Activated naive CD8-positive, alpha-beta T cell treated with anti-CD3 and anti-CD28 coated beads, Interleukin-2, amount 50 U/mL, for 24 hours (primary cell): ENCODE results near the gene L3MBTL3.
A peak's percentile ranks its signal among the peaks of the same experiment; 100 is the strongest.

Experiments
- ATAC-seq: fragments of 150-1000 bp; cut with Tn5 transposase; one replicate; pipeline ENCODE4 v1.10.0; 2021
- DNase-seq: peaks from one replicate; pipeline ENCODE4 v3.0.0; 2021
- H3K27ac Mint-ChIP-seq: one replicate; pipeline ENCODE4 v1.8.0; 2021; ENCODE audit warnings: mild to moderate bottlenecking, mixed read lengths
- H3K27me3 Mint-ChIP-seq: one replicate; pipeline ENCODE4 v1.8.0; 2021; ENCODE audit warnings: mixed read lengths
- H3K36me3 Mint-ChIP-seq: one replicate; pipeline ENCODE4 v1.8.0; 2021; ENCODE audit warnings: low read depth, mixed read lengths
- H3K4me1 Mint-ChIP-seq: one replicate; pipeline ENCODE4 v1.8.0; 2021; ENCODE audit warnings: mixed read lengths
- H3K4me3 Mint-ChIP-seq: one replicate; pipeline ENCODE4 v1.8.0; 2021; ENCODE audit warnings: mild to moderate bottlenecking, moderate library complexity, mixed read lengths
- H3K9me3 Mint-ChIP-seq: one replicate; pipeline ENCODE4 v1.8.0; 2021; ENCODE audit warnings: mixed read lengths

Gene L3MBTL3

DNA sequence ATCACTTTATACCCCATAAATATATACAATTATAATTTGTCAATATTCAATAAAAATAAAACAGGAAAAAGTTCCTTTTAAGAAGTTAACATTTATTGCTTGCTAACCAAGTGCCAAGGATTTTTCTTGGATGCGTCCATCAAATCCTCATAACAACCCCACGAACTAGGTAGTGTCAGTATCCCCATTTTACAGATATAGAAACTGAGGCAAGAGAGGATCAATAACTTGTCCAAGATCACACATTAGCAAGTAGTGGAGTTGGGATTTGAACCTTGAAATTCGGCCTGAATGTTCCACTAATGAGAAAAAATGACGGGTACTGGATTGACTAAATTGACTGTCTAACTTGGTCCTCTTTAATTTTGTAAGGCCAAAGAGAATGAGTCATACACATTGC is 5.7 kb upstream of the L3MBTL3 start:
- DNase-seq: no peak
- peaks cover 5% of the 10 kb centered on the region for H3K4me1 Mint-ChIP-seq
- no peaks in the 10 kb centered on the region for H3K36me3 Mint-ChIP-seq
- H3K4me3 Mint-ChIP-seq: no peak overlapping the region
- no peak overlapping the region for H3K27ac Mint-ChIP-seq
- H3K9me3 Mint-ChIP-seq: no peaks in the 10 kb centered on the region
- no peak for ATAC-seq
- no peaks in the 10 kb centered on the region for H3K27me3 Mint-ChIP-seq

DNA sequence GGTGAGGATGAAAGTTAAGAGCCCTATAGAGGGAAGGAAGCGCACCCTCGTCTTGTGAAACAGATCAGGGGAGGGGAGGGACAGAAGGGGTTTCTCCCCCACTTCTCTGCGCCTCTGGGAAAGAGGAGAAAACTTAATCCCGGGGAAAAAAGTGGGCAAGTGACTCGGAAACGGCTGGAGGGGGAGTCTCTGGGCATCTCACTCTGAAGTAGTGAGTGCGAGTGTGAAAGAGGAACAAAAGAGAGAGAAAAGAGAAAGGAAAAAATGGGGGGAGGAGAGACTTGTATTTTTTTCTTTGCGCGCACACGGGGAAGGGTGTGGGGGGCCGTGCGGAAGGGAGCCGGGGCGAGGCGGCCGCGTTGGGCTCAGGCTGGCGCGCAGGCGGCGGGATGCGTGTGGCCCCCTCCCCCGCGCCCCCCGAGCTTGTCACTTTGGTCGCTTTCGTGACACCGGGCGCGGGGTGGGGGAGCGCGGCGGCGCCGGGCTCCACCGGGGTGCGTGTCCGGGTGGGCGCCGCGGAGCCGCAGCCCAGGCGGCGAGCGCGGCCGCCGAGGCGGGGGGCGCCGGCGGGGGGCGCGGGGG is 454 bp downstream of the L3MBTL3 start:
- ATAC-seq (peak; percentile 4), DNase-seq (peak; percentile 37)
- H3K27me3 Mint-ChIP-seq: no peaks in the 10 kb centered on the region
- peaks cover 2% of the 10 kb centered on the region for H3K36me3 Mint-ChIP-seq
- H3K27ac Mint-ChIP-seq: peak overlapping the region; percentile 95
- H3K9me3 Mint-ChIP-seq: no peaks in the 10 kb centered on the region
- peak overlapping the region; percentile 98 for H3K4me3 Mint-ChIP-seq
- H3K4me1 Mint-ChIP-seq: peaks cover 34% of the 10 kb centered on the region

DNA sequence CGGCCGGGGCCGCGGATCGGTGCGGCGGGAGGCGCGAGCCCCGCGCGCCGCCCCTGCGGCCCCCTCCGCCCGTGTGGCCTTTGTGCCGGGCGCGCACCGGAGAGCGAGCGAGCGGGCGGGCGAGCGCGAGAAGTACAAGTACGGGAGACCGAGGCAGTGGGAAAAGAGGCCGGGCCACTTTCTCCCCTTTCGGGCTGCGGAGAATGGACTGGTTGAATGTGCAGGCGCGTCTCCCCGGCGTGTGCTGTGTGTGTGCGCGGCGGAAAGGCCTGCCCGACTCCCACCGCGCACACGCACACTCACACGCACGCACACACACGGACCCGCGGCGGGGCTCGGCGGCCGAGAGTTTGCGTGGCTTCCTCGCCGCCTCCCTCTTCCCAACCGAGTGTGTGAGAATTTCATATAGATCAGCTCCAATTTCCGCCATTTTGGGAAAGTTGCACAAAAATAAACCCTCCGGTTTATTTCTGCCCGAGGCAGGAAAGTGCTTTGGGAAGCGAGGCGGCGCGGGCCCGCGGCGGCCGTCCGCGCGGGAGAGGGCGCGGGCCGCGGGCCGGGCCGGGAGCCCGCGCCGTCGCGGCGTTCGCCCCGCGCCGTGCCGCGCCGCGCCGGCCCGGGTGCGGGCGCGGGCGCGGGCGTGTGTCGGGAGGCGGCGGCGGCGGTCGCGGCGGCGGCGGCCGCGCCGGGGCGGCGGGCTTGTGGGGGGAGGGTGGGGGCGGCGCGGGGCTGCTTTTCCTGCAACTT is 1.1 kb downstream of the L3MBTL3 start:
- Mint-ChIP-seq H3K4me1 (peaks cover 37% of the 10 kb centered on the region), H3K27ac (peak overlapping the region; percentile 83), H3K36me3 (peaks cover 3% of the 10 kb centered on the region), H3K4me3 (peak overlapping the region; percentile 79), H3K27me3 (no peaks in the 10 kb centered on the region), H3K9me3 (no peaks in the 10 kb centered on the region)
- DNase-seq (peak; percentile 34), ATAC-seq (no peak)

DNA sequence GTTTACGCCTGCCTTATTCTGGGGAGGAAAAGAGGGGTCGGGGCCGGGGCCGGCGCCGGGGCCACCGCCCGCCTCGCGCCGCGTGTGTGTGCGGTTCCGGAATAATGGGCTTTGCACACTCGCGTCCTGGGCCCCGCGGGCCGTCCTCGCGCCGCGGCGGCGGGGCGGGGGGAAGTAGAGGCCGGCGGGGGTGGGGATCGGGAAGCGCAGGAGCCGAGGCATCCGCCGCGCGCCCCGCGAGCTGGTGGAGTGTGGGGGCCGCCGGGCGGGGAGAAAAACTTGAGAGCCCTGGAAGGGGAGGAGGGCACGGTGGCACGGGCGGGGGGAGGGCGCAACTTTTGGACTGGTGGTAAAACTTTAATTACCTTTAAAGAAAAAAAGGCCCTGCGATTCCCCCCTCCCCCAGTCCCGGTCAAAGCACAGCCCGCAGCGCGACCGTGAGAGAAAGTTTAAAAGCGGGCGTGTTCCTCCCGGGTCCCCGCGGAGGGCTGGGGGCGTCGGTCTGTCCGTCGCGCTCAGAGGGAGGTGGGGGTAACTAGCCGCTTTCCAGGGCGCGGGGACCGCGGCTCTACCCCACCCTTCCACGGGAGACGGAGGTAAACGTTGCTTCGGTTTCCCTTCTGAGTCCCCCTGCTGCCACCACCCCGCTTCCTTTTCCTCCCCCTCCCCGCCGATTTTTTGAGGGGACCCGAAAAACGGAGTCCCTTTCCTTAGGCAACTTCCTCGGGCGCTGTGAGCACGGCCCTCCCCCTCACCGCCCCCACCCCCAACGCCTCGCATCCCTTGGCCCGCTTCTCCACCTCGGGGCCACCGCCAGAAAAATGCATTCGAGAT is 1.9 kb downstream of the L3MBTL3 start:
- H3K27me3 Mint-ChIP-seq: no peaks in the 10 kb centered on the region
- H3K4me1 Mint-ChIP-seq: peaks cover 41% of the 10 kb centered on the region
- DNase-seq (peak; percentile 39), ATAC-seq (peak; percentile 12)
- peaks cover 10% of the 10 kb centered on the region for H3K36me3 Mint-ChIP-seq
- peak overlapping the region; percentile 91 for H3K27ac Mint-ChIP-seq
- H3K4me3 Mint-ChIP-seq: peak overlapping the region; percentile 92
- no peaks in the 10 kb centered on the region for H3K9me3 Mint-ChIP-seq

DNA sequence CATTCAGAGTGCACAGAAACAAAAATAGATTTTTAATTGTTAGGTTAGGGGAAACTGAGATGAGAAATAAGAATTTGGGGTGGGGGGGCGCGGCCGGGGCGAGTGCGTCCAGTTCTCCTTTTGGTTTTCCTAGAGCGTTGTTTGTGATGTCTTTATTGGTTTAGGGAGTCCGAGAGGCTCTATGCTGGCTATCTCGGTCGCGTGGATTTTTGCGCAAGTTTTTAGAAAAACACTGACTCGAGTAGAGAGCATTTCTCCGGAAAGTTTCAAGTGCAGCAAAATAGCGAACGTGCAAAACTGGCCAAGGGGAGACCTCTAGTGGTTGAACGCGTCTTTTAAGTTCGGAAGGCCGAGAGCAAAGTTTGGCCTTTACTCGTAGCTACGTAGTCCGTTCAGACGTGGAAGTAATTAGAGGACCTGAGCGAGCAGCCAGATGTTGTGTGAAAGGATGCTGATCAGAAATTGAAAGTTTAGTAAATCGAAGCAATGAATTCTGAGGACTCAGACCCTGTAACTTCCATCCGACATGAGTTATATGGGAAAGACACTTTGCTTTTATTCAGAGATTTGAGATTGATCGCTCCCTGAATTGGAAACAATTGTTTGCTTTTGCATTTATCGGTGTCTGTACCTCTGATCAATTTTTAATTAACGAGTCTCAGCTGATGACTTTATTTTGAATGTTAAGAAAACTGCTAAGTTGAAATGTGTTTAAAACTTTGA is 2.7 kb downstream of the L3MBTL3 start:
- Mint-ChIP-seq H3K27ac (peak overlapping the region; percentile 91), H3K4me1 (peaks cover 48% of the 10 kb centered on the region), H3K36me3 (peaks cover 14% of the 10 kb centered on the region), H3K4me3 (peak overlapping the region; percentile 92), H3K9me3 (no peaks in the 10 kb centered on the region), H3K27me3 (no peaks in the 10 kb centered on the region)
- DNase-seq (peak; percentile 72), ATAC-seq (peak; percentile 70)

DNA sequence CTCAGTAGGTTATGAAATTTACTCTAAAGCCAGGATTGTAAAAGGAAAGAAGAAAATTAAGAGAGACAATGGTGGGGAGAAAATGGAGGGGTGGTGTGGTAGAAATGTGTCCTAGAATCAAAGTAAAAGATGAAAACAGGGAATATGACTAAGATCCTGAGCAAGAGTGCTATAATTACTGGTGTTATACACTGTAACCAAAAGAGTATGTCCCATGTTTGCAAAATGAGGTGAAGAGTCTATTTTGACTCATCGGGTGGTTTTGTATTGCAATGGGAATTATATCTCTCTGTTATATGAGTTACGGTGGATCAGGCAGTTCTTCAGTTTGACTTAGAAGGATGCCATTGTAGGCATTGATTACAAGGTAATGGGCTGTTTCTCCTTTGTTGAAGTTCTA is 8.5 kb downstream of the L3MBTL3 start:
- Mint-ChIP-seq H3K4me3 (peak overlapping the region; percentile 31), H3K27ac (peak overlapping the region; percentile 57), H3K27me3 (no peaks in the 10 kb centered on the region), H3K4me1 (peaks cover 74% of the 10 kb centered on the region), H3K36me3 (peaks cover 17% of the 10 kb centered on the region), H3K9me3 (no peaks in the 10 kb centered on the region)
- no peak for DNase-seq
- ATAC-seq: peak; percentile 67

DNA sequence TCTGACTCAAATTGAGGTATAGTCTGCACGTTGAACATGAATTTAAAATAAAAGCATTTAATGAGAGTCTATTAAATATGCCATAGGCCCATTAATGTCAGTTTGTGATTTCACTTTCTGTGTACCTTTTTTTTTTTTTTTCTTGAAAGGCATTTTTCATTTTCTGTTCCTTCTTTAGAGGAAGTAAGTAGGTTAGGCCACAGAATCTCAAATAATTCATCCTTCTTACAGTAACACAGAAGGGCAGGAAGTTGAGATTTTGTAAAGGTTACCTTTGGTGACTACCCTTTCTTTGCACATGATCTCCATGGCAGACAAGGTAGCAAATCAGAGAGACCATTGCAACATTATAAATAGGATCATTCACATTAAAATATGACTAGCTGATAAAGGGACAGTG is 9.6 kb downstream of the L3MBTL3 start:
- H3K4me3 Mint-ChIP-seq: peak overlapping the region; percentile 52
- DNase-seq: no peak
- H3K36me3 Mint-ChIP-seq: peaks cover 21% of the 10 kb centered on the region
- ATAC-seq: peak; percentile 62
- H3K27me3 Mint-ChIP-seq: no peaks in the 10 kb centered on the region
- peaks cover 75% of the 10 kb centered on the region for H3K4me1 Mint-ChIP-seq
- H3K9me3 Mint-ChIP-seq: no peaks in the 10 kb centered on the region
- H3K27ac Mint-ChIP-seq: peak overlapping the region; percentile 77

DNA sequence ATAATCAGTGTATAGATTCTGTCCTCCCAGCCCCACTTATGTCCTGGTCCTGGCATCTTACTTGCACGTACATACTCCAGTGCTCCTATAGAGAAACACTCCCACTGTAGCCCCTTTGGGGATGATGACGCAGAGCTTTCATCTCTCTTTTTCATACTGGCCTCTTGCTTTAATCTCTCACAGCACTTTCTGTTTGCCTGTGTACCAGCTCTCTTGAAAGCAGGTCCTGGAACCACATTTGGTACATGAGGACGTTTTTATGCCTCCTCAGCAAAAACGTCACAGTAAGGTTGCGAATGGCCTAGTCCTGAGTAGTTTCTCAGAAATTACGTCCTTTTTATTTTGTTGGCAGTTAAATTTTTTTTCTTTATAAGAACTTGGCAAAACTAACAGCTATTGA is 10.8 kb downstream of the L3MBTL3 start:
- H3K27me3 Mint-ChIP-seq: no peaks in the 10 kb centered on the region
- no peaks in the 10 kb centered on the region for H3K9me3 Mint-ChIP-seq
- ATAC-seq (peak; percentile 76), DNase-seq (no peak)
- peaks cover 78% of the 10 kb centered on the region for H3K4me1 Mint-ChIP-seq
- peak overlapping the region; percentile 77 for H3K27ac Mint-ChIP-seq
- H3K36me3 Mint-ChIP-seq: peaks cover 22% of the 10 kb centered on the region
- H3K4me3 Mint-ChIP-seq: peak overlapping the region; percentile 28

DNA sequence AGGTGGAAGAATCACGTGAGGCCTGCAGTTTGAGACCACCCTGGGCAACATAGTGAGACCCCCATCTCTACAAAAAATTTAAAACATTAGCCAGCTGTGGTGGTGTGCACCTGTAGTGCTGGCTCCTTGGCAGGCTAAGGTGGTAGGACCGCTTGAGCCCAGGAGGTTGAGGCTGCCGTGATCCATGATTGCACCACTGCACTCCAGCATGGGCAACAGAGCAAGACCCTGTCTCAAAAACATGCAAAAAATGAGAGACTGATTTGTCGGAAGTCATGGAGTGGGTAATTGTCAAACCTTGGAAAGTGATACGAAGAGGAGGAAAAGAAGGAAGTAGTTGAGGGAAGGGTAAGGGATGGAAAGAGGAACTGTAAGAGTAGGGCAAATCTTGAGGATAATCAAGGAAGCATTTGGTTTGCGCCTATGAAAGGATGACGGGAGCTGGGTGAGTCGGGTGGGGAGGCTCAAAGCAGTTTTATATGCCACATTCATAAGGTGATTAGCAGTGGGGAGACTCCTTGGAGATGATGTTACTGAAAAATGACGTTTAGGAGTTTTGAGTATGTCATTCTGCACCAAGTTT is 14.5 kb downstream of the L3MBTL3 start:
- Mint-ChIP-seq H3K9me3 (no peaks in the 10 kb centered on the region), H3K4me1 (peaks cover 77% of the 10 kb centered on the region), H3K27me3 (no peaks in the 10 kb centered on the region), H3K27ac (peak overlapping the region; percentile 3), H3K4me3 (no peak overlapping the region), H3K36me3 (peaks cover 8% of the 10 kb centered on the region)
- DNase-seq: no peak
- no peak for ATAC-seq

DNA sequence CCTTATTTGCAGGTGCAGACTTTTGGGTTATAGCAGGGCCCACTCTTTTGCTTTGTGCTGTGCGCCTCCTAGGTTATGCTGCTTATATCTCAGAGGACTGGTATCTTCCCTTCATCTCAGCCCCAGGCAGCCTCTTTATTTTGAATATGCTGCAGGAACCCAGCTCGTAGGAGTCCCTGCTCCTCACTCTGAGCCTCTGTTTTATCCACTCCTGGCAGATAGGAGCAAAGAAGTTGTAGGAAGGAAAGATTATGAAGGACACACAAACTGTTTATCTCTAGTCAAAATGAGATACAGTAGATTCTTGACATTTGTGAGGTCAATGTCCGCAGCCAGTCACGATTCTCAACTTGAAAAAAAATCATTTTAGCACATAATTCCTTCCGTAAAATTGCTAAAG is 15.6 kb downstream of the L3MBTL3 start:
- H3K27me3 Mint-ChIP-seq: no peaks in the 10 kb centered on the region
- peaks cover 71% of the 10 kb centered on the region for H3K4me1 Mint-ChIP-seq
- ATAC-seq: no peak
- no peaks in the 10 kb centered on the region for H3K9me3 Mint-ChIP-seq
- no peak for DNase-seq
- peaks cover 8% of the 10 kb centered on the region for H3K36me3 Mint-ChIP-seq
- H3K27ac Mint-ChIP-seq: peak overlapping the region; percentile 83
- peak overlapping the region; percentile 60 for H3K4me3 Mint-ChIP-seq

DNA sequence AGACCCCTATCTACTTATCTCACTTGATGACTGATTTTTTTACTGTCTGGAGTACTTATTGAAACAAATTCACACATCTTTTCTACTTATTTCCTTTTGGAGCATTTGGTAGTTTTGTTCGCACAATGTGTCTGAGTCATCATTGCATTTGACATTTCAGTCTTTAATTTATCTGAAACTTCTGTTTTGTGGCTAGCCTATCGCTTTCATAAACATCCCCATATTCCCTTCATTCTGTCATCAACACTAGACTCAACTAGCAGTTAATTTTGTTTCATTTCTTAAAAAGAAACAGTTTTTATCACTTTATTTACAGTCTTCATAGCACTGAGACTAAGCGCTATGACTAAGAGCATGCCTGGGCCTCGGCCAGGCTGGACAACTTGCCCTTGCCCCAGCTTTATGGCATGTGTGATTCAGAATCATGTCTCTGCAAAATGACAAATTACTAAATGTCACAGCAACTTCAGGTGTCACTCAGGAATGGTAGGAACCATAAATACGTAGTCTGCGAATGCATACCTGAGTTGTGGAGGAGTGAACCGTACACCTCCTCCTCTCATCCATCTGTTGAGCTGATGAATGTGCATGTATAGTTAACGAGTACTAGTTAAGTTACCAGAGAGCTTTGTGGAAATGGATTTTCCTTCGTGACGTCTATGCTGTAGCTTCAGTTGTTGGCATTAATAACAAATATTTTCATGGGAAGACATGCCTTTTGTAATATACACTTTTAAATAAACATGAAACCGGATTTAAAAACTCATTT is 16.2 kb downstream of the L3MBTL3 start:
- DNase-seq (no peak), ATAC-seq (peak; percentile 91)
- H3K27ac Mint-ChIP-seq: peak overlapping the region; percentile 83
- H3K27me3 Mint-ChIP-seq: no peaks in the 10 kb centered on the region
- peaks cover 65% of the 10 kb centered on the region for H3K4me1 Mint-ChIP-seq
- no peaks in the 10 kb centered on the region for H3K9me3 Mint-ChIP-seq
- peak overlapping the region; percentile 60 for H3K4me3 Mint-ChIP-seq
- peaks cover 8% of the 10 kb centered on the region for H3K36me3 Mint-ChIP-seq

DNA sequence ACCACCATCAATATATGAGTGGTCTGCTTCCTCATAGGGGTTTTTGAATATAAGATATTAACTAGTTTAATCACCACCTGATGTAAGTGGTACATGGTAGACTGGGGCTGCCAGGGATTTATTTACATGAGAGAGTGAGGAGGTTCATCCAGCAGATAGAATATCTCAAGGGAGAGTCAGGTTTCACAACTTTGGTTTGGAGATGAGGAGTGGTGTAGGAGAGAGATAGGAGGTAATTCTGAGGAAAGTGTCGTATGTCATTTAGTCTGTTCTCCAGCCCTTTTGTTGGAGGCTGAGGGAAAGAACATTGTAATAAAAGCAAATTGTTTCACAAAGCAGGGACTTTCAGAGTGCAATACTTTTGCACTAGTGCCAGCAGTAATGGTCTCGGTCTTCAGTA is 16.8 kb downstream of the L3MBTL3 start:
- peaks cover 9% of the 10 kb centered on the region for H3K36me3 Mint-ChIP-seq
- no peak for DNase-seq
- H3K27ac Mint-ChIP-seq: peak overlapping the region; percentile 66
- no peak for ATAC-seq
- H3K27me3 Mint-ChIP-seq: no peaks in the 10 kb centered on the region
- no peak overlapping the region for H3K4me3 Mint-ChIP-seq
- H3K9me3 Mint-ChIP-seq: no peaks in the 10 kb centered on the region
- peaks cover 61% of the 10 kb centered on the region for H3K4me1 Mint-ChIP-seq

DNA sequence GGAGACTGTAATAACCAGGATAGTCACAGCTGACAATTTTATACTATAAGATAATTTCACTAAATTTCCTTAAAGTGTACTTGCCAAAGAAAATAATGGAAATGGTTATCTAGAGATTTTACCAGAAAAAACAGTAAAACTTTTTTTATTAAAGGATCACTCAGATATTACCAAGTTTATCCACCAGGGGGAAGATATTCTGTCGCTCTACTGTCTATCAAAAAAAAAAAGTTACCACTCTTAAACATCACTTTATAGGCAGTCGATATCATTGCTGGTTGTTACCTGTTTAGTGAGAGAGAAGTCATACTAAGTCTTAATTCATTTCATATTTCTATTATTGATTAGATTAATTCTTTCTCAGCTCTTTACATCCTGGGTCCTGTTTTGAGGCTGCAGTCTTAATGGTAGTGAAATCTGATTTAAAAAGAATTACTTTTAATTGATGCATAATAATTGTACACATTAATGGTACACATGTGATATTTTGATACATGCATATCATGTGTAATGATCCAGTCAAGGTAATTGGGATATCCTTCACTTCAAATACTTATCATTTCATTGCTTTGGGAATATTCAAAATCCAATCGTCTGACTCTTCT is 18.9 kb downstream of the L3MBTL3 start:
- peaks cover 65% of the 10 kb centered on the region for H3K4me1 Mint-ChIP-seq
- DNase-seq (no peak), ATAC-seq (no peak)
- no peaks in the 10 kb centered on the region for H3K27me3 Mint-ChIP-seq
- H3K27ac Mint-ChIP-seq: no peak overlapping the region
- peaks cover 15% of the 10 kb centered on the region for H3K36me3 Mint-ChIP-seq
- H3K4me3 Mint-ChIP-seq: no peak overlapping the region
- H3K9me3 Mint-ChIP-seq: no peaks in the 10 kb centered on the region
